DND-41 (cell line): ENCODE results near the gene ANXA3.

Experiments used
- CTCF ChIP-seq: IDR thresholded peaks from 2 replicates; pipeline ENCODE4 v1.5.1; 2012; ENCODE audit warnings: borderline replicate concordance, low read length, moderate library complexity, mild to moderate bottlenecking; ENCODE audit not compliant: poor library complexity, severe bottlenecking; ENCODE audit errors: extremely low read depth
- EZH2 ChIP-seq: IDR thresholded peaks from 3 replicates; pipeline ENCODE4 v1.6.1; 2012; ENCODE audit warnings: borderline replicate concordance, low read depth, mild to moderate bottlenecking, moderate library complexity, low read length, inconsistent platforms; ENCODE audit not compliant: severe bottlenecking

- TF ChIP-seq CTCF: no peak
- no peak for TF ChIP-seq EZH2
These were observed 100.8 kb downstream of the ANXA3 start for GRCh38 chr4:78652282-78652876.
